ENCODE results near the gene TM9SF3. TPM values are rescaled to one million over a fixed set of nuclear protein-coding genes. Genes with fewer than 3 reads are reported as not detected.

The TM9SF3 gene
- total and polyA plus RNA-seq, 10 of the 15 experiments (the other 5 are each of a cell fraction or from before 2014, with no cell fraction given): 17.1 to 85.4 (median 44.9) TPM

GRCh38 chr10:96585736-96586418, 935 bp downstream of the TM9SF3 start (continued):
- TF ChIP-seq RUNX3 (IDR thresholded peaks at IDR 0.05; ENCODE audit: low read length): peak; percentile 54

DNA sequence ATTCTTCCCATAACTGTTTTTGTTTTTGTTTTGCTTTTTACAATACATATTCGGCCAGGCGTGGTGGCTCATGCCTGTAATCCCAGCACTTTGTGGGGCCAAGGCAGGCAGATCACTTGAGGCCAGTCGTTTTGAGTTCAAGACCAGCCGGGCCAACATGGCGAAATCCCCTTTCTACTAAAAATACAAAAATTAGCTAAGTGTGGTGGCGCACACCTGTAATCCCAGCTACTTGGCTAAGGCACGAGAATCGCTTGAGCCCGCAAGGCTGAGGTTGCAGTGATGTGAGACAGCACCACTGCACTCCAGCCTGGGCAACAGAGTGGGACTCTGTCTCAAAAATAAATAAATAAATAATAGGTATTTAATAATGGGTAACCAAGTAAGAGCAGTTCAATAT, 2.3 kb downstream of the TM9SF3 start:
- SMC1A ChIA-PET (ENCODE audit: uncharacterized antibody, unreplicated experiment): no interaction called here
- POLR2A ChIA-PET: interaction anchor here (0.8 kb wide), 1 partner anchor 15 kb away, joined by 3 read pairs; no protein-coding TSS in a partner anchor
- in situ Hi-C loops (cut with MboI) (no loop called here), intact Hi-C loops (cut with micrococcal nuclease; ENCODE audit: unreplicated experiment) (loop anchor here (10.0 kb wide), 1 partner anchor 130 kb away; no protein-coding TSS in a partner anchor)
- Histone ChIP-seq H2AFZ (ENCODE audit: control insufficient read depth, low read depth, low read length) (no peak overlapping the region), H3K79me2 (ENCODE audit: control insufficient read depth, insufficient read depth, low read length) (peaks cover 75% of the 10 kb centered on the region), H3K27ac (ENCODE audit: control insufficient read depth, insufficient read depth) (no peak overlapping the region), H3K9ac (ENCODE audit: control insufficient read depth, insufficient read depth, low read length) (no peak overlapping the region), H3K27me3 (replicated peaks in 1 of 2; ENCODE audit: control insufficient read depth in 2 of 2, insufficient read depth in 2 of 2, low read length in 1 of 2) (no peaks in the 10 kb centered on the region), H4K20me1 (ENCODE audit: control insufficient read depth, insufficient read depth) (no peaks in the 10 kb centered on the region), H3K9me3 (replicated peaks; ENCODE audit: control insufficient read depth, insufficient read depth, low read length) (no peaks in the 10 kb centered on the region), H3K4me2 (ENCODE audit: control insufficient read depth, insufficient read depth) (peak overlapping the region; percentile 72), H3K4me1 (ENCODE audit: control insufficient read depth, insufficient read depth, low read length) (peaks cover 18% of the 10 kb centered on the region), H3K36me3 (ENCODE audit: control insufficient read depth in 2 of 2, insufficient read depth in 2 of 2, low read length in 1 of 2) (no peaks in the 10 kb centered on the region; a peak in 2 of 4 replicates), H3K4me3 (peak overlapping the region; percentile 37; the same call in 1 of the 2 replicates)
- RAD21 ChIA-PET (ENCODE audit: unreplicated experiment): interaction anchor here (1.1 to 1.4 kb wide), 2 partner anchors 22 to 111 kb away, joined by 3 read pairs; no protein-coding TSS in a partner anchor
- no peak for DNase-seq (ENCODE audit: low read depth, low spot score)
- FAIRE-seq: no peak
- no peak for TF ChIP-seq RUNX3 (IDR thresholded peaks at IDR 0.05; ENCODE audit: low read length)
- TF ChIP-seq NKRF (conservative IDR thresholded peaks at IDR 0.05): no peak
- TF ChIP-seq, protein P1, sequence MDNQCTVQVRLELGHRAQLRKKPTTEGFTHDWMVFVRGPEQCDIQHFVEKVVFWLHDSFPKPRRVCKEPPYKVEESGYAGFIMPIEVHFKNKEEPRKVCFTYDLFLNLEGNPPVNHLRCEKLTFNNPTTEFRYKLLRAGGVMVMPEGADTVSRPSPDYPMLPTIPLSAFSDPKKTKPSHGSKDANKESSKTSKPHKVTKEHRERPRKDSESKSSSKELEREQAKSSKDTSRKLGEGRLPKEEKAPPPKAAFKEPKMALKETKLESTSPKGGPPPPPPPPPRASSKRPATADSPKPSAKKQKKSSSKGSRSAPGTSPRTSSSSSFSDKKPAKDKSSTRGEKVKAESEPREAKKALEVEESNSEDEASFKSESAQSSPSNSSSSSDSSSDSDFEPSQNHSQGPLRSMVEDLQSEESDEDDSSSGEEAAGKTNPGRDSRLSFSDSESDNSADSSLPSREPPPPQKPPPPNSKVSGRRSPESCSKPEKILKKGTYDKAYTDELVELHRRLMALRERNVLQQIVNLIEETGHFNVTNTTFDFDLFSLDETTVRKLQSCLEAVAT (IDR thresholded peaks at IDR 0.05): peak; percentile 58; the same call in 1 of the 2 replicates
- TF ChIP-seq, protein P2, sequence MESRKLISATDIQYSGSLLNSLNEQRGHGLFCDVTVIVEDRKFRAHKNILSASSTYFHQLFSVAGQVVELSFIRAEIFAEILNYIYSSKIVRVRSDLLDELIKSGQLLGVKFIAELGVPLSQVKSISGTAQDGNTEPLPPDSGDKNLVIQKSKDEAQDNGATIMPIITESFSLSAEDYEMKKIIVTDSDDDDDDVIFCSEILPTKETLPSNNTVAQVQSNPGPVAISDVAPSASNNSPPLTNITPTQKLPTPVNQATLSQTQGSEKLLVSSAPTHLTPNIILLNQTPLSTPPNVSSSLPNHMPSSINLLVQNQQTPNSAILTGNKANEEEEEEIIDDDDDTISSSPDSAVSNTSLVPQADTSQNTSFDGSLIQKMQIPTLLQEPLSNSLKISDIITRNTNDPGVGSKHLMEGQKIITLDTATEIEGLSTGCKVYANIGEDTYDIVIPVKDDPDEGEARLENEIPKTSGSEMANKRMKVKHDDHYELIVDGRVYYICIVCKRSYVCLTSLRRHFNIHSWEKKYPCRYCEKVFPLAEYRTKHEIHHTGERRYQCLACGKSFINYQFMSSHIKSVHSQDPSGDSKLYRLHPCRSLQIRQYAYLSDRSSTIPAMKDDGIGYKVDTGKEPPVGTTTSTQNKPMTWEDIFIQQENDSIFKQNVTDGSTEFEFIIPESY (IDR thresholded peaks at IDR 0.05): 0 out of 2 replicates have a peak, but pooled peaks have one; percentile 25
- TF ChIP-seq, protein P3, sequence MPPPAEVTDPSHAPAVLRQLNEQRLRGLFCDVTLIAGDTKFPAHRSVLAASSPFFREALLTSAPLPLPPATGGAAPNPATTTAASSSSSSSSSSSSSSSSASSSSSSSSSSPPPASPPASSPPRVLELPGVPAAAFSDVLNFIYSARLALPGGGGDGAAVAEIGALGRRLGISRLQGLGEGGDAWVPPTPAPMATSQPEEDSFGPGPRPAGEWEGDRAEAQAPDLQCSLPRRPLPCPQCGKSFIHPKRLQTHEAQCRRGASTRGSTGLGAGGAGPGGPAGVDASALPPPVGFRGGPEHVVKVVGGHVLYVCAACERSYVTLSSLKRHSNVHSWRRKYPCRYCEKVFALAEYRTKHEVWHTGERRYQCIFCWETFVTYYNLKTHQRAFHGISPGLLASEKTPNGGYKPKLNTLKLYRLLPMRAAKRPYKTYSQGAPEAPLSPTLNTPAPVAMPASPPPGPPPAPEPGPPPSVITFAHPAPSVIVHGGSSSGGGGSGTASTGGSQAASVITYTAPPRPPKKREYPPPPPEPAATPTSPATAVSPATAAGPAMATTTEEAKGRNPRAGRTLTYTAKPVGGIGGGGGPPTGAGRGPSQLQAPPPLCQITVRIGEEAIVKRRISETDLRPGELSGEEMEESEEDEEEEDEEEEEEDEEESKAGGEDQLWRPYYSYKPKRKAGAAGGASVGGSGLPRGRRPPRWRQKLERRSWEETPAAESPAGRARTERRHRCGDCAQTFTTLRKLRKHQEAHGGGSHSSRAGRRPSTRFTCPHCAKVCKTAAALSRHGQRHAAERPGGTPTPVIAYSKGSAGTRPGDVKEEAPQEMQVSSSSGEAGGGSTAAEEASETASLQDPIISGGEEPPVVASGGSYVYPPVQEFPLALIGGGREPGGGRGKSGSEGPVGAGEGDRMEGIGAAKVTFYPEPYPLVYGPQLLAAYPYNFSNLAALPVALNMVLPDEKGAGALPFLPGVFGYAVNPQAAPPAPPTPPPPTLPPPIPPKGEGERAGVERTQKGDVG (CRISPR knock-in tag; IDR thresholded peaks at IDR 0.05): no peak
- BruUV-seq (replicated peaks): no TSS peak
- ATAC-seq: no peak
- CTCF ChIA-PET: interaction anchor here (0.9 to 1.4 kb wide), 2 partner anchors 11 to 138 kb away, joined by 3 read pairs; no protein-coding TSS in a partner anchor
- 83% methylated on average over 9 of the region's 9 CpGs for WGBS (ENCODE audit: insufficient coverage, insufficient replicate concordance, low lambda C conversion rate, missing lambda C conversion rate)

All from GM12878 (cell line).